Mucosa of descending colon (tissue), 3 donors: Measurements from ENCODE around the gene RELL1. TPM values are rescaled to one million over a fixed set of nuclear protein-coding genes. Genes with fewer than 3 reads are reported as not detected.

ENCODE experiments used
- ATAC-seq: fragments of 200-7000 bp; cut with Tn5 transposase; one replicate; pipeline ENCODE4 v1.9.1; 2020; ENCODE audit warnings: mild to moderate bottlenecking, moderate library complexity
- DNase-seq, 3 donors: peaks; one replicate each; pipeline ENCODE4 v3.0.0-alpha.2; 2020
- H3K36me3 ChIP-seq: fragments of 200-600 bp; one replicate; pipeline ENCODE4 v1.8.0; 2021; ENCODE audit warnings: low read depth, mild to moderate bottlenecking
- H3K4me1 ChIP-seq: fragments of 200-600 bp; one replicate; pipeline ENCODE4 v1.8.0; 2021; ENCODE audit warnings: low read depth, mild to moderate bottlenecking
- H3K4me3 ChIP-seq: fragments of 200-600 bp; one replicate; pipeline ENCODE4 v1.8.0; 2021; ENCODE audit warnings: mild to moderate bottlenecking
- H3K9me3 ChIP-seq: fragments of 200-600 bp; one replicate; pipeline ENCODE4 v1.8.0; 2021; ENCODE audit warnings: mild to moderate bottlenecking
- CTCF ChIP-seq: fragments of 200-600 bp; IDR thresholded peaks from one replicate; pipeline ENCODE4 v1.8.0; 2022; ENCODE audit warnings: antibody characterized with exemption, mild to moderate bottlenecking
- intact Hi-C, 2 donors: fragments of 100-400 bp; cut with DNase I in 1 of 2; cut with micrococcal nuclease in 1 of 2; formaldehyde crosslinking; loops; one replicate each; pipeline versions ENCODE4 v1.11.0 to v1.11.1; 2022; cut with DNase I, micrococcal nuclease
- total RNA-seq, 3 donors: library from RNA; stranded (reverse); fragmentation: NEBNext Ultra II Directional in 2 of 3; extraction: Animal tissue kit (Norgen Biotek cat#: 25700) in 2 of 3; gene quantifications; one replicate each; pipeline versions ENCODE4 v1.2.1 to v1.2.4, GENCODE V29; 2021 to 2023
- donor health status: DM: no; HTN: no; CAD: no; lungs with moderate emphysema.
- donor health status: DM: no; HTN: no; CAD: no.
- donor health status: DM: no; HTN: yes; CAD: no.

Gene RELL1
- total RNA-seq, 3 donors from 2014 or later, result 50.5 to 75.2 (median 68.8) TPM

DNA sequence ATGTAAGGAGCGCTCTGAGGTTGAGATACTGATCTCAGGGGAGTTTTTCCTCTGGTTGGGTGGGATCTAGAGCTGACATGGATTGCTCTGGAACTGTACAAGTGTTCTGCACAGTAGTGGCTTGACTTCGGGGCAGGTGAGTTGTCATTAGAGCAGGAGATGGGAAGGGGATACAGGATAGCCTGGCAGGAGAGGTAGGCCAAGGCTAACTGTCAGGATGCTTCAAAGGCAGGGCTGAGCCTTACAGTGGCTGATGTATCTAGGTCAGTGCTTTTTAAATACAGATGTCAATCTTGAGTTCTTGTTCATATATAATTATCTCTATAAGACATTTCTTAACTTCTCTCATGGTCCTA is 43.5 kb upstream of the RELL1 start:
- DNase-seq (no peak), ATAC-seq (no peak)
- peaks cover 4% of the 10 kb centered on the region for H3K4me1 ChIP-seq
- intact Hi-C loops, result no loop called here
- no peak overlapping the region for H3K4me3 ChIP-seq
- no peaks in the 10 kb centered on the region for H3K9me3 ChIP-seq
- TF ChIP-seq CTCF, result no peak
- no peaks in the 10 kb centered on the region for H3K36me3 ChIP-seq

DNA sequence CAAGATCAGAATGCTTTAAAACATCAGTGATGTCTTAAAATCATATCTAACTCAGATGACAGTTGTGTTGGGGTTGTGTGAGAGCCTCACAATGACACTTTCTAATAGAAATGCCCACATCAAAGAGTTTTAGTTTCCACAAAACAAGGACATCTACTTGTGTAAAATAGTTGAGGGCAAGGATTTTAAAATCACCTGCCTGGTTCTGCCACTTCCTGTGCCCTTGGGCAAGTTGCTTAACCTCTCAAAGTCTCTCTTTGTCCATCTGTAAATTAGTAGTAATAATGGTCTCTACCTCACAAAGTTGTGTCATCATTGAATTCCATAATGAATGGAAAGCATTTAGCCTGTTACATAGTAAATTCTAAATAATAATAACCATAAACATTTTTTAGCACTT is 41.9 kb upstream of the RELL1 start:
- H3K4me1 ChIP-seq, result no peaks in the 10 kb centered on the region
- intact Hi-C loops, result no loop called here
- ATAC-seq (no peak), DNase-seq (no peak)
- no peak overlapping the region for H3K4me3 ChIP-seq
- no peak for TF ChIP-seq CTCF
- no peaks in the 10 kb centered on the region for H3K9me3 ChIP-seq
- no peaks in the 10 kb centered on the region for H3K36me3 ChIP-seq

DNA sequence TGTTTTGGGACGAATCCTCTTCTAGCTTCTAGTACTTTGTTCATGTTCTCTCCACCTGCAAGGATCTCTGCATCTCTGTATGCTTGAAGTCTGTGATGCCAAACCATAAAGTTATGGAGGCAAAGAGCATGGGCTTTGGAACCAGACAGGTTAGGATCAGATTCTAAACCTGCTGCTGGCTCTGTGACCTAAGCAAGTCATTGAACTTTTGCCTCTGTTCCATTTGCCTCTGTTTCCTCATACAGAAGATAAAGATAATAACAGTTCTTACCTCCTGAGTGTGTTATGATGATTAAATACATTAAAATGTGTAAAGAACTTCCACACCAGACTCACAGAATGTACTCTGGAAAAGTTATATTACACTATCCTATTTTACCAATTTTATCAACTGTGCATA is 41.5 kb upstream of the RELL1 start:
- intact Hi-C loops, result no loop called here
- Histone ChIP-seq H3K9me3 (no peaks in the 10 kb centered on the region), H3K4me3 (no peak overlapping the region), H3K36me3 (no peaks in the 10 kb centered on the region), H3K4me1 (no peaks in the 10 kb centered on the region)
- DNase-seq, result no peak
- no peak for ATAC-seq
- TF ChIP-seq CTCF, result no peak

GRCh38 chr4:37726666-37727065 is 40.5 kb upstream of the RELL1 start:
- intact Hi-C loops, result no loop called here
- TF ChIP-seq CTCF, result no peak
- ATAC-seq (no peak), DNase-seq (no peak)
- no peaks in the 10 kb centered on the region for H3K36me3 ChIP-seq
- H3K9me3 ChIP-seq, result no peaks in the 10 kb centered on the region
- peaks cover 3% of the 10 kb centered on the region for H3K4me1 ChIP-seq
- H3K4me3 ChIP-seq, result no peak overlapping the region

GRCh38 chr4:37725718-37726117 is 39.5 kb upstream of the RELL1 start:
- Histone ChIP-seq H3K4me1 (peaks cover 9% of the 10 kb centered on the region), H3K36me3 (no peaks in the 10 kb centered on the region), H3K9me3 (no peaks in the 10 kb centered on the region), H3K4me3 (no peak overlapping the region)
- DNase-seq (no peak), ATAC-seq (no peak)
- intact Hi-C loops, result no loop called here
- no peak for TF ChIP-seq CTCF

- Histone ChIP-seq H3K9me3 (no peaks in the 10 kb centered on the region), H3K36me3 (no peaks in the 10 kb centered on the region), H3K4me3 (no peak overlapping the region), H3K4me1 (peaks cover 14% of the 10 kb centered on the region)
- no peak for ATAC-seq
- intact Hi-C loops, result no loop called here
- DNase-seq, result no peak
- TF ChIP-seq CTCF, result no peak
Observed at GRCh38 chr4:37723067-37723466, 36.9 kb upstream of the RELL1 start.
